ENCODE measurements around the gene SOCS2. TPM values are rescaled to one million over a fixed set of nuclear protein-coding genes. Genes with fewer than 3 reads are reported as not detected.

SOCS2 gene
- total and polyA plus RNA-seq, 2 of the 13 experiments (the other 11 are each of a cell fraction or from before 2014, with no cell fraction given), result 0.62 to 1.5 TPM

GRCh38 chr12:93621986-93622385 is 49.5 kb downstream of the SOCS2 start:
- ATAC-seq (no peak), FAIRE-seq (no peak), DNase-seq (ENCODE audit: low spot score) (no peak)
- Histone ChIP-seq H3K27me3 (ENCODE audit: control insufficient read depth in 1 of 2, insufficient read depth in 2 of 2, low read length in 2 of 2) (peaks cover 0 to 7% of the 10 kb centered on the region in 2 experiments; a peak in 1 of 5 replicates), H3K79me2 (ENCODE audit: insufficient read depth, low read length) (no peaks in the 10 kb centered on the region), H2AFZ (ENCODE audit: low read length) (no peak overlapping the region), H3K4me3 (replicated peaks in 1 of 3; ENCODE audit: insufficient read depth in 1 of 3, low read depth in 2 of 3, low read length in 3 of 3) (no peak overlapping the region), H3K9ac (ENCODE audit: insufficient read depth, low read depth, low read length) (no peak overlapping the region), H3K36me3 (replicated peaks in 1 of 2; ENCODE audit: control insufficient read depth in 1 of 2, insufficient read depth in 2 of 2, low read length in 2 of 2) (no peaks in the 10 kb centered on the region), H4K20me1 (ENCODE audit: insufficient read depth, low read length) (no peaks in the 10 kb centered on the region), H3K4me1 (ENCODE audit: insufficient read depth, low read length) (no peaks in the 10 kb centered on the region), H3K4me2 (ENCODE audit: low read depth, low read length) (no peak overlapping the region), H3K9me3 (ENCODE audit: low read length) (0 out of 2 replicates have a peak, but pooled peaks cover 4% of the 10 kb centered on the region), H3K27ac (ENCODE audit: extremely low read length, insufficient read depth, low read length) (no peak overlapping the region)
- in situ Hi-C loops (cut with HindIII; ENCODE audit: extremely low pct_ligation_motif_present, low pct_unique_long_range_greater_than_20kb) (no loop called here), intact Hi-C loops (cut with micrococcal nuclease; ENCODE audit: unreplicated experiment) (no loop called here)
- ChIA-PET CTCF (ENCODE audit: low intra/inter-chr PET ratio, low total read pairs) (no interaction called here), POLR2A (no interaction called here)
- WGBS (ENCODE audit: low lambda C conversion rate), result 5% methylated on average over 2 of the region's 2 CpGs
- BruUV-seq (replicated peaks), result no TSS peak
- TF ChIP-seq SPEN (CRISPR knock-in tag; IDR thresholded peaks at IDR 0.05; ENCODE audit: low read depth), result no peak
- no peak for TF ChIP-seq PTBP1 (IDR thresholded peaks at IDR 0.05; ENCODE audit: low read depth, low read length, poor library complexity, severe bottlenecking)
- no peak for TF ChIP-seq ZNF678 (CRISPR knock-in tag; IDR thresholded peaks at IDR 0.05)
- TF ChIP-seq ZNF282 (IDR thresholded peaks at IDR 0.05; ENCODE audit: partially characterized antibody), result no peak
- TF ChIP-seq, protein P1, sequence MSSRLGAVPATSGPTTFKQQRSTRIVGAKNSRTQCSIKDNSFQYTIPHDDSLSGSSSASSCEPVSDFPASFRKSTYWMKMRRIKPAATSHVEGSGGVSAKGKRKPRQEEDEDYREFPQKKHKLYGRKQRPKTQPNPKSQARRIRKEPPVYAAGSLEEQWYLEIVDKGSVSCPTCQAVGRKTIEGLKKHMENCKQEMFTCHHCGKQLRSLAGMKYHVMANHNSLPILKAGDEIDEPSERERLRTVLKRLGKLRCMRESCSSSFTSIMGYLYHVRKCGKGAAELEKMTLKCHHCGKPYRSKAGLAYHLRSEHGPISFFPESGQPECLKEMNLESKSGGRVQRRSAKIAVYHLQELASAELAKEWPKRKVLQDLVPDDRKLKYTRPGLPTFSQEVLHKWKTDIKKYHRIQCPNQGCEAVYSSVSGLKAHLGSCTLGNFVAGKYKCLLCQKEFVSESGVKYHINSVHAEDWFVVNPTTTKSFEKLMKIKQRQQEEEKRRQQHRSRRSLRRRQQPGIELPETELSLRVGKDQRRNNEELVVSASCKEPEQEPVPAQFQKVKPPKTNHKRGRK (CRISPR knock-in tag; IDR thresholded peaks at IDR 0.05), result no peak
- no peak for TF ChIP-seq ATRX (CRISPR knock-in tag; IDR thresholded peaks at IDR 0.05; ENCODE audit: borderline replicate concordance)
- no peak for TF ChIP-seq PHF5A (CRISPR knock-in tag; IDR thresholded peaks at IDR 0.05; ENCODE audit: low read depth, unreplicated experiment)
- TF ChIP-seq NR2C2 (CRISPR knock-in tag; IDR thresholded peaks at IDR 0.05; ENCODE audit: borderline replicate concordance), result no peak
- TF ChIP-seq THYN1 (CRISPR knock-in tag; IDR thresholded peaks at IDR 0.05; ENCODE audit: borderline replicate concordance, low read depth), result no peak
- TF ChIP-seq, protein P2, sequence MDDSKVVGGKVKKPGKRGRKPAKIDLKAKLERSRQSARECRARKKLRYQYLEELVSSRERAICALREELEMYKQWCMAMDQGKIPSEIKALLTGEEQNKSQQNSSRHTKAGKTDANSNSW (CRISPR knock-in tag; IDR thresholded peaks at IDR 0.05; ENCODE audit: borderline replicate concordance), result no peak
